GM12878 (cell line): ENCODE measurements around the gene FTO.

Source experiments
- BCL11A ChIP-seq: IDR thresholded peaks from 2 replicates; pipeline ENCODE4 v1.6.1; 2011; ENCODE audit warnings: low read depth, low read length
- CTCF ChIP-seq, 3 experiments: IDR thresholded peaks in 2 of 3; conservative IDR thresholded peaks in 1 of 3; 2 replicates each; pipeline ENCODE4 v1.5.1; 2011; ENCODE audit warnings: low read depth in 3 of 3, low read length in 3 of 3, mild to moderate bottlenecking in 3 of 3, control low read depth in 2 of 3, moderate library complexity in 2 of 3, inconsistent platforms in 1 of 3, mixed read lengths in 1 of 3; ENCODE audit not compliant: control insufficient read depth in 2 of 3, insufficient read depth in 1 of 3; ENCODE audit errors: extremely low read depth in 1 of 3
- FOXK2 ChIP-seq: fragments of 450-650 bp; IDR thresholded peaks from 2 replicates; pipeline ENCODE4 v1.6.1; 2017; ENCODE audit warnings: mild to moderate bottlenecking, moderate library complexity
- KAT2A ChIP-seq: conservative IDR thresholded peaks from 2 replicates; pipeline ENCODE4 v1.6.1; 2011; ENCODE audit warnings: low read depth, low read length; ENCODE audit not compliant: control insufficient read depth
- PKNOX1 ChIP-seq: fragments of 450-650 bp; IDR thresholded peaks from 2 replicates; pipeline ENCODE4 v1.6.1; 2016; ENCODE audit warnings: mild to moderate bottlenecking

- no peak for TF ChIP-seq FOXK2
- no peak for TF ChIP-seq BCL11A
- no peak for TF ChIP-seq KAT2A
- no peak for TF ChIP-seq CTCF (IDR thresholded peaks at IDR 0.05 in 2 of 3, conservative IDR thresholded peaks at IDR 0.05 in 1 of 3; ENCODE audit: control insufficient read depth in 2 of 3, extremely low read depth in 1 of 3, insufficient read depth in 1 of 3, low read depth in 3 of 3, low read length in 3 of 3)
- TF ChIP-seq PKNOX1, result no peak
Measured at GRCh38 chr16:53936052-53936451, 232.1 kb downstream of the FTO start.
